ENCODE data around the gene SIRPA.
A peak's percentile ranks its signal among the peaks of the same experiment; 100 is the strongest.

SIRPA gene

GRCh38 chr20:1961374-1961773 is 66.2 kb downstream of the SIRPA start:
- DNase-seq (ENCODE audit: low spot score): no peak
- no peak for TF ChIP-seq CTCF (IDR thresholded peaks at IDR 0.05; ENCODE audit: extremely low read depth, insufficient read depth, missing control alignments)
- in situ Hi-C loops (cut with MboI; ENCODE audit: low pct_unique_long_range_greater_than_20kb, low sequenced_read_pairs, unreplicated experiment): loop anchor here (10.0 kb wide), 1 partner anchor 213 kb away; no protein-coding TSS in a partner anchor

- in situ Hi-C loops (cut with MboI; ENCODE audit: low pct_unique_long_range_greater_than_20kb, low sequenced_read_pairs, unreplicated experiment): loop anchor here (10.0 kb wide), 1 partner anchor 211 kb away; no protein-coding TSS in a partner anchor
- no peak for TF ChIP-seq CTCF (IDR thresholded peaks at IDR 0.05; ENCODE audit: extremely low read depth, insufficient read depth, missing control alignments)
- no peak for DNase-seq (ENCODE audit: low spot score)
Measured at GRCh38 chr20:1964061-1964460, 68.9 kb downstream of the SIRPA start.

- DNase-seq (ENCODE audit: low spot score): no peak
- no peak for TF ChIP-seq CTCF (IDR thresholded peaks at IDR 0.05; ENCODE audit: extremely low read depth, insufficient read depth, missing control alignments)
- in situ Hi-C loops (cut with MboI; ENCODE audit: low pct_unique_long_range_greater_than_20kb, low sequenced_read_pairs, unreplicated experiment): loop anchor here (10.0 kb wide), 1 partner anchor 210 kb away; no protein-coding TSS in a partner anchor
Measured at GRCh38 chr20:1964659-1965405, 69.6 kb downstream of the SIRPA start.

- peak; percentile 95 for TF ChIP-seq CTCF (IDR thresholded peaks at IDR 0.05; ENCODE audit: extremely low read depth, insufficient read depth, missing control alignments)
- in situ Hi-C loops (cut with MboI; ENCODE audit: low pct_unique_long_range_greater_than_20kb, low sequenced_read_pairs, unreplicated experiment): loop anchor here (10.0 kb wide), 1 partner anchor 209 kb away; no protein-coding TSS in a partner anchor
- peak; percentile 83 for DNase-seq (ENCODE audit: low spot score)
Measured at GRCh38 chr20:1965520-1966351, 70.5 kb downstream of the SIRPA start.

GRCh38 chr20:1968964-1969363 is 73.8 kb downstream of the SIRPA start:
- in situ Hi-C loops (cut with MboI; ENCODE audit: low pct_unique_long_range_greater_than_20kb, low sequenced_read_pairs, unreplicated experiment): loop anchor here (10.0 kb wide), 1 partner anchor 206 kb away; no protein-coding TSS in a partner anchor
- no peak for DNase-seq (ENCODE audit: low spot score)
- no peak for TF ChIP-seq CTCF (IDR thresholded peaks at IDR 0.05; ENCODE audit: extremely low read depth, insufficient read depth, missing control alignments)

- no peak for TF ChIP-seq CTCF (IDR thresholded peaks at IDR 0.05; ENCODE audit: extremely low read depth, insufficient read depth, missing control alignments)
- in situ Hi-C loops (cut with MboI; ENCODE audit: low pct_unique_long_range_greater_than_20kb, low sequenced_read_pairs, unreplicated experiment): no loop called here
Measured at GRCh38 chr20:1971893-1972586, 76.8 kb downstream of the SIRPA start.

More at GRCh38 chr20:1971893-1972586, 76.8 kb downstream of the SIRPA start:
- DNase-seq (ENCODE audit: low spot score): no peak

Measured in GM13977 (cell line).